Measurements from ENCODE around the gene LIX1L. TPM values are rescaled to one million over a fixed set of nuclear protein-coding genes. Genes with fewer than 3 reads are reported as not detected.
A peak's percentile ranks its signal among the peaks of the same experiment; 100 is the strongest.

Gene LIX1L
- total and polyA plus RNA-seq, 2 donors (not counting 1 experiment from before 2014, with no cell fraction given) = 14.2 to 63.3 TPM

DNA sequence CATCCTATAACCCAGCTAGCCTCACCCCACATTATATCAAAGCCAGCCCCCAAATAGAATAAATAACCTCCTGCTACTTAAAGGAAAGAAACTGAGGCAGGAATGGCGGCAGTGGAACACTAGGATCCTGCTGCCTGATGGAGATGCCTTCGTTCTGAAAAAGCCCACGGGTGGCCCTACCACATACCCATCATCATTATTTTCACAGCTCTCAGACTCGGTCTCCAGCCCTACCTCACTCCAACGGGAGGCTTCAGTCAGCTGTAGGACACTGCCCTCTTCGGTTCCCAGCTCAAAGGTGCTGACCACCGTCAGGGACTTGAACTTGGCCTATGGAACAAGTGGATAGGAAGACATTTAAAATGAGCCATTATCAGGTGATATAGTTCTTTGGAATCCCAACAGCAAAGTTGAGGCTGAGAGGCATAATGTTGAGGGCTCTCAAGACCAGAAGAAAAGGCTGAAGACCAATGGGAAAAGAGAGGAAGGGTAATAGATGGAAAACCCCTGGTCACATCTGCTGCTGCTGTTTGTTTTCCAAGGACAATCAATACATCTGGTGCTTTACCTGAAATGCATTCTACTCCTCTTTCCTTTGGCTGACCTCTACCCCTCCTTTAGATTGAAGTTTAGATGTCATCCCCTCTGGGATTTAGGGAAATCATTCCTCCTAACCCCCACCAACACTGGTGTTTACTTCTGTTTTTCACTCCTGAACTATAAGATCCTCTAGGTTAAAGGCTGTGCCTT lies 64.3 kb downstream of the LIX1L start:
- no peak overlapping the region for H3K4me2 ChIP-seq (ENCODE audit: extremely low read depth, insufficient read depth, low read length)

GRCh38 chr1:145892486-145893087 lies 65.2 kb downstream of the LIX1L start:
- Histone ChIP-seq H4K20me1 (ENCODE audit: control insufficient read depth, extremely low read depth, insufficient read depth, low read length) (no peaks in the 10 kb centered on the region), H2AFZ (ENCODE audit: low read length) (peak overlapping the region; percentile 28), H3K79me2 (ENCODE audit: control insufficient read depth, insufficient read depth, low read length) (no peaks in the 10 kb centered on the region), H3K4me3 (replicated peaks in 1 of 4; ENCODE audit: control extremely low read depth in 1 of 4, insufficient read depth in 1 of 4, low read depth in 3 of 4, low read length in 4 of 4) (peak overlapping the region; percentile 1 to 40 (median 10)), H3K27ac (ENCODE audit: insufficient read depth, low read length) (peak overlapping the region; percentile 90), H3K9me3 (ENCODE audit: control insufficient read depth, insufficient read depth, low read depth, low read length) (no peaks in the 10 kb centered on the region), H3K4me1 (ENCODE audit: control insufficient read depth, extremely low read depth, insufficient read depth, low read length) (peaks cover 19% of the 10 kb centered on the region), H3K4me2 (ENCODE audit: extremely low read depth, insufficient read depth, low read length) (peak overlapping the region; percentile 83), H3K36me3 (ENCODE audit: control insufficient read depth, insufficient read depth, low read length) (no peaks in the 10 kb centered on the region), H3K27me3 (ENCODE audit: control insufficient read depth, insufficient read depth, low read length) (no peaks in the 10 kb centered on the region), H3K9ac (ENCODE audit: insufficient read depth, low read length) (peak overlapping the region; percentile 39)
- DNase-seq (ENCODE audit: low read depth in 2 of 2) = peak; percentile 69 to 72
- TF ChIP-seq, protein P1, sequence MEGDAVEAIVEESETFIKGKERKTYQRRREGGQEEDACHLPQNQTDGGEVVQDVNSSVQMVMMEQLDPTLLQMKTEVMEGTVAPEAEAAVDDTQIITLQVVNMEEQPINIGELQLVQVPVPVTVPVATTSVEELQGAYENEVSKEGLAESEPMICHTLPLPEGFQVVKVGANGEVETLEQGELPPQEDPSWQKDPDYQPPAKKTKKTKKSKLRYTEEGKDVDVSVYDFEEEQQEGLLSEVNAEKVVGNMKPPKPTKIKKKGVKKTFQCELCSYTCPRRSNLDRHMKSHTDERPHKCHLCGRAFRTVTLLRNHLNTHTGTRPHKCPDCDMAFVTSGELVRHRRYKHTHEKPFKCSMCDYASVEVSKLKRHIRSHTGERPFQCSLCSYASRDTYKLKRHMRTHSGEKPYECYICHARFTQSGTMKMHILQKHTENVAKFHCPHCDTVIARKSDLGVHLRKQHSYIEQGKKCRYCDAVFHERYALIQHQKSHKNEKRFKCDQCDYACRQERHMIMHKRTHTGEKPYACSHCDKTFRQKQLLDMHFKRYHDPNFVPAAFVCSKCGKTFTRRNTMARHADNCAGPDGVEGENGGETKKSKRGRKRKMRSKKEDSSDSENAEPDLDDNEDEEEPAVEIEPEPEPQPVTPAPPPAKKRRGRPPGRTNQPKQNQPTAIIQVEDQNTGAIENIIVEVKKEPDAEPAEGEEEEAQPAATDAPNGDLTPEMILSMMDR (conservative IDR thresholded peaks at IDR 0.05 in 1 of 2, IDR thresholded peaks at IDR 0.05 in 1 of 2; ENCODE audit: low read depth in 1 of 2, low read length in 2 of 2) = no peak
- no peak for TF ChIP-seq EZH2 (IDR thresholded peaks at IDR 0.05; ENCODE audit: low read length, missing control alignments)

More for the DNA sequence above, 64.3 kb downstream of the LIX1L start:
- Histone ChIP-seq H3K9ac (ENCODE audit: insufficient read depth, low read length) (no peak overlapping the region), H3K36me3 (ENCODE audit: control insufficient read depth, insufficient read depth, low read length) (no peaks in the 10 kb centered on the region), H3K79me2 (ENCODE audit: control insufficient read depth, insufficient read depth, low read length) (no peaks in the 10 kb centered on the region), H2AFZ (ENCODE audit: low read length) (no peak overlapping the region), H3K27ac (ENCODE audit: insufficient read depth, low read length) (no peak overlapping the region), H4K20me1 (ENCODE audit: control insufficient read depth, extremely low read depth, insufficient read depth, low read length) (no peaks in the 10 kb centered on the region), H3K27me3 (ENCODE audit: control insufficient read depth, insufficient read depth, low read length) (no peaks in the 10 kb centered on the region), H3K9me3 (ENCODE audit: control insufficient read depth, insufficient read depth, low read depth, low read length) (no peaks in the 10 kb centered on the region), H3K4me1 (ENCODE audit: control insufficient read depth, extremely low read depth, insufficient read depth, low read length) (peaks cover 19% of the 10 kb centered on the region), H3K4me3 (replicated peaks in 1 of 4; ENCODE audit: control extremely low read depth in 1 of 4, insufficient read depth in 1 of 4, low read depth in 3 of 4, low read length in 4 of 4) (no peak overlapping the region)
- TF ChIP-seq EZH2 (IDR thresholded peaks at IDR 0.05; ENCODE audit: low read length, missing control alignments) = no peak
- TF ChIP-seq, protein P1 (conservative IDR thresholded peaks at IDR 0.05 in 1 of 2, IDR thresholded peaks at IDR 0.05 in 1 of 2; ENCODE audit: low read depth in 1 of 2, low read length in 2 of 2) = no peak
- no peak for DNase-seq (ENCODE audit: low read depth in 2 of 2)

- no peaks in the 10 kb centered on the region for H3K9me3 ChIP-seq (ENCODE audit: control insufficient read depth, insufficient read depth, low read depth, low read length)
- peak; percentile 99 to 100 for DNase-seq (ENCODE audit: low read depth in 2 of 2)
- H3K4me3 ChIP-seq (replicated peaks in 1 of 4; ENCODE audit: control extremely low read depth in 1 of 4, insufficient read depth in 1 of 4, low read depth in 3 of 4, low read length in 4 of 4) = peak overlapping the region; percentile 1 to 40 (median 10)
- H3K9ac ChIP-seq (ENCODE audit: insufficient read depth, low read length) = no peak overlapping the region
- TF ChIP-seq EZH2 (IDR thresholded peaks at IDR 0.05; ENCODE audit: low read length, missing control alignments) = no peak
- TF ChIP-seq, protein P1 (conservative IDR thresholded peaks at IDR 0.05 in 1 of 2, IDR thresholded peaks at IDR 0.05 in 1 of 2; ENCODE audit: low read depth in 1 of 2, low read length in 2 of 2) = peak; percentile 95 to 97
- peak overlapping the region; percentile 64 for H2AFZ ChIP-seq (ENCODE audit: low read length)
- H3K27me3 ChIP-seq (ENCODE audit: control insufficient read depth, insufficient read depth, low read length) = no peaks in the 10 kb centered on the region
- peak overlapping the region; percentile 83 for H3K4me2 ChIP-seq (ENCODE audit: extremely low read depth, insufficient read depth, low read length)
- H3K27ac ChIP-seq (ENCODE audit: insufficient read depth, low read length) = peak overlapping the region; percentile 90
- H3K36me3 ChIP-seq (ENCODE audit: control insufficient read depth, insufficient read depth, low read length) = no peaks in the 10 kb centered on the region
- peaks cover 19% of the 10 kb centered on the region for H3K4me1 ChIP-seq (ENCODE audit: control insufficient read depth, extremely low read depth, insufficient read depth, low read length)
- H4K20me1 ChIP-seq (ENCODE audit: control insufficient read depth, extremely low read depth, insufficient read depth, low read length) = no peaks in the 10 kb centered on the region
- H3K79me2 ChIP-seq (ENCODE audit: control insufficient read depth, insufficient read depth, low read length) = no peaks in the 10 kb centered on the region
Observed at GRCh38 chr1:145891587-145892485, 66.0 kb downstream of the LIX1L start.
